GM21717 (cell line): ENCODE measurements around the gene PLCD4.

Source experiments
- ATAC-seq: cut with Tn5 transposase; IDR thresholded peaks from one replicate; pipeline ENCODE4 v1.9.1; 2021; ENCODE audit warnings: mild to moderate bottlenecking, moderate library complexity; ENCODE audit not compliant: unreplicated experiment

The PLCD4 gene

GRCh38 chr2:218662377-218662776 is 54.7 kb downstream of the PLCD4 start:
- no peak for ATAC-seq

DNA sequence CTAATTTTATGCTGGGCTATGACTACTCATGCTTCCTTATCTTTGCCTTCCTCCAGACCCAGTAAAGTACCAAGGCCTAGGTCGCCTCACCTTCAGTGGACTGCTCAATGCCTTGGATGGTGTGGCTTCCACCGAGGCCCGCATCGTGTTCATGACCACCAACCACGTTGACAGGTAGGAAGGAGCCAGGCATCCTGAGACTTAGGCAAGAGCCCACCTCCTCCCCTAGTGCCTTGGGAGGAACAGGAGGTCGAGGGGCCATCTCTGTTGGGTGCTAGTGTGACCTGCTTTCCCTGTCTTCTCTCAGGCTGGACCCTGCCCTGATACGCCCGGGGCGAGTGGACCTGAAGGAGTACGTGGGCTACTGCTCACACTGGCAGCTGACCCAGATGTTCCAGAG is 55.1 kb downstream of the PLCD4 start:
- ATAC-seq = no peak

DNA sequence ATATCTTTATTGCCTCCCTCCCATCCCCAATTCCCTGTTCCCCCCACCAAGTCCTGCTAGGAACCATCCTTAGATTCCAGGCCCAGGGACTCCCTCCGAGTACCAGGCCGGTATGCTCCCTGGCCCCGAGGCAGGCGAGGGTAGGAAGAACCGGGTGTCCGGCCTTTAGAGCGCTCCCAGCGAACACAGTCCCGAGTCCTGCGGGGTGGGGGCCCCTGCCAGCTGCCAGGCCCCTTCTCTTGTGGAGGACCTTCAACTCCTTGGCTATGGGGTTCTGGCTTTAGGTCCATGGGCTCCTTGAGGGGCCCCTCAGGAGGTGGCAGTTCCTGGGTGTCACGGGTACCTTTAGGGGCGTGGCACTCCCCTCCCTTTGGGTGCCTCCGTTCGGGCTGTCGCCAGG is 56.2 kb downstream of the PLCD4 start:
- ATAC-seq = no peak

DNA sequence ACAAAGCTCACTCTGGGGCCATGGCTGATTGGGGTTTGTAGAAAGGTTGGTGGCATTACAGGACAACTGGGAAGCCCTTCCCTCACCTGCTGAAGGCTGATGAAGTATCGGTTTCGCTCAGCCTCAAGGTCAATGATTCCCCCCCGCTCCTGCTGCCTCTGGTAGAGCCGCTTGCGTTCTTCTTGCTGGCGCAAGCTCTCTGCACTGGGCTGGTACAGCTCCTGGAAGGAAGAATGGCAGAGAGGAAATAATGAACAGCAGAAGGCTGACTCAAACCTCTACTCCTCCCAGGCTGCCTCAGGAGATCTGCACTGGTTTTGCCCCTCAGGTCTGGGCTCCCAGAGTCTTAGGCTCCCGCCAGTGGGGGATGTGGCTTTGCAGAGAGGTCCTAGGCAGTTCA is 57.0 kb downstream of the PLCD4 start:
- no peak for ATAC-seq

DNA sequence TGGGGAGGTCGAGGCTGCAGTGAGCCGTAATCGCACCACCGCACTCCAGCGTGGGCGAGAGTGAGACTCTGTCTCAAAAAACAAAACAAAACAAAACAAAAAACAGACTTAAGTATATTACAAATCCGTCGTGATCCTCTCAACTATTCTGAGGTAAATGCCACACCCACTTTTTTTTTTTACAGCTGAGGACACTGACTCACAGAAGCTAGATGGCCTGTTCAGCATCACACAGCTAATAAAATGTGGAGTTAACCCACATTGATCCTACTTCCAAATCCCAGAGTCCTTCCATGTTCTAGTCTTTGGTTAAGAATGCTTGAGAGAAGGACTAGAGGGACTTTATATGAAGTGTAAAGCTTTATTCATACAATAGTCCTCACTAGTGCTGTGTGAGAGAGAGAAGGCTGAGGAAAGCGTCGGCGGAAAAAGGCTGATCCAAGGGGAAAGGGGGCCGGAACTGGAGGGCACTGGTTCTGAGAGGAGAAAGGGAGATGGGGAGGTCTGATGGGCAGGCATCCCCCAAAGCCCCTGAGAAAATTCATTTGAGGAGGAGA is 63.5 kb downstream of the PLCD4 start:
- no peak for ATAC-seq

GRCh38 chr2:218671654-218672566 is 64.2 kb downstream of the PLCD4 start, which contains the start of the genes RNF25 and STK36:
TSS of gene RNF25 (minus strand) at chr2:218672002. CDS start at chr2:218671970, 32 bp downstream.
TSS of gene STK36 (plus strand) at chr2:218672086. CDS start at chr2:218672830, 744 bp downstream.
- ATAC-seq = peak; percentile 97

DNA sequence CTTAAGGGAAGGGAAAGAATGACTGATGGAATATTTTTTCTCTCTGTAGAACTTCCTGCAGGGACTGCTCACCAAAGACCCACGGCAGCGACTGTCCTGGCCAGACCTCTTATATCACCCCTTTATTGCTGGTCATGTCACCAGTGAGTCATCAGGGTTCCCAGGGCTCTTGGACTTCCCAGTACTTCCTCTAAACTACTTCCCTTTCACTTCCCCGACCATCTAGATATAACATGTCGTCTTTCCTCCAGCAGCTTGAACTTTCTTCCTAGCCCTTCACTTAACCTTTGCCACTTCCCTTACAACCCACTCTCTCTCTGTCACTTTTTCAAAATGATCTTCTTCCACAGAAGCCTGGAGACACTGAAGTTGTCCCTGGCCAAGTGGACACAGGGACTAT is 71.4 kb downstream of the PLCD4 start:
- no peak for ATAC-seq

DNA sequence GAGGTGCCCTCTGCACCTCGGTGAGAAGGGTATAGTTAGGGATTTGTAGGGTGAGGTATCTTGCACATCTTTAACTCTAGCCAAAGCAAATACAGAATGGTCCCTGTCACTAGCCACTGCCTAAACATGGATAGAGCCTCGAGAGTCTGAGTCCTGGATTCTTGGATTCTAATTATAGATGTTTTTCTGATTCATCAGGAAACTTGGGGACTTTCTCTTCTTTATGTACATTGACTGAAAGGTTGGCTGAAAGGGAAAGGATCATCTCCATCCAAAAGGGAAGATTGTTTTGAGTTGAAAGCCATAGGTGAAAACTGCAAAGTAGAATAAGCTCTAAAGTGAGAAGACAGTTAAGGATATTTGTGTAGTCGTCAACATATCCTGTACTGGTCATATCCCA is 72.4 kb downstream of the PLCD4 start:
- no peak for ATAC-seq
